Heart right ventricle (tissue), 16 donors: ENCODE measurements around the gene PRR22. TPM values are rescaled to one million over a fixed set of nuclear protein-coding genes. Genes with fewer than 3 reads are reported as not detected.

ENCODE experiments used
- ATAC-seq, 8 donors: fragments of 200-7000 bp; cut with Tn5 transposase; one replicate each; pipeline ENCODE4 v1.9.1; 2020; ENCODE audit warnings: mild to moderate bottlenecking in 8 of 8, moderate library complexity in 8 of 8, moderate number of reproducible peaks in 1 of 8
- DNase-seq, 2 donors: peaks; one replicate each; pipeline ENCODE4 v3.0.0-alpha.2; 2020
- H3K27ac ChIP-seq, 10 donors: fragments of 200-600 bp; sonication (generic) in 2 of 10; one replicate each; pipeline versions ENCODE4 v1.5.0 to v1.8.0; 2020 to 2022; ENCODE audit warnings: mild to moderate bottlenecking in 3 of 10
- H3K27me3 ChIP-seq, 7 donors: fragments of 200-600 bp; one replicate each; pipeline ENCODE4 v1.8.0; 2021 to 2022; ENCODE audit warnings: mild to moderate bottlenecking in 2 of 7
- H3K36me3 ChIP-seq, 9 donors: fragments of 200-600 bp; sonication (generic) in 1 of 9; one replicate each; pipeline versions ENCODE4 v1.5.0 to v1.8.0; 2020 to 2022; ENCODE audit warnings: mild to moderate bottlenecking in 2 of 9
- H3K4me1 ChIP-seq, 9 donors: fragments of 200-600 bp; sonication (generic) in 1 of 9; one replicate each; pipeline versions ENCODE4 v1.5.0 to v1.8.0; 2020 to 2022; ENCODE audit warnings: mild to moderate bottlenecking in 4 of 9
- H3K4me3 ChIP-seq, 10 donors: fragments of 200-600 bp; sonication (generic) in 2 of 10; one replicate each; pipeline versions ENCODE4 v1.5.0 to v1.8.0; 2020 to 2022; ENCODE audit warnings: mild to moderate bottlenecking in 7 of 10, moderate library complexity in 2 of 10
- H3K9me3 ChIP-seq, 11 donors: fragments of 200-600 bp in 10 of 11; sonication (generic) in 2 of 11; one replicate each; pipeline versions ENCODE4 v1.5.0 to v1.8.0; 2013 to 2022; ENCODE audit warnings: mild to moderate bottlenecking in 2 of 11, control low read depth in 1 of 11, moderate library complexity in 1 of 11
- WGBS, 2 donors: extraction: QIAGEN DNeasy Blood & Tissue Kit; methylation state at CpG; one replicate each; pipeline ENCODE4 v1.1.7; 2013; ENCODE audit warnings: inconsistent platforms in 1 of 2; 5-methylcytosine and 5-hydroxymethylcytosine counted together
- intact Hi-C, 10 donors: fragments of 100-400 bp; cut with DNase I; formaldehyde crosslinking; loops; one replicate each; pipeline versions ENCODE4 v1.11.1 to v1.14.2; 2022
- polyA plus RNA-seq, 2 donors: library from polyadenylated mRNA; stranded (reverse); fragments of 200-250 nt; gene quantifications; one replicate each; pipeline ENCODE4 v1.2.3, GENCODE V29; 2013
- total RNA-seq, 10 donors: library from RNA; stranded (reverse); fragmentation: NEBNext Ultra II Directional in 3 of 10; extraction: Animal tissue kit (Norgen Biotek cat#: 25700) in 3 of 10; gene quantifications; one replicate each; pipeline versions ENCODE4 v1.2.1 to v1.2.4, GENCODE V29; 2021 to 2023
- TF ChIP-seq, protein P1 (sequence below), 9 donors: fragments of 200-600 bp; sonication (generic) in 2 of 9; IDR thresholded peaks; one replicate each; pipeline versions ENCODE4 v1.5.0 to v1.8.0; 2021 to 2022; ENCODE audit warnings: antibody characterized with exemption in 9 of 9, mild to moderate bottlenecking in 5 of 9, moderate library complexity in 1 of 9
- donor health status: Arrhythmogenic right ventricular cardiomyopathy.
- donor health status: ischemic (EF 13 %, LVEDD 7.1; RV severe dilation, severe dysfunction).
- donor health status: healthy with polysubstance abuse.
- donor health status: DM: no; HTN: yes; CAD: no.
- donor health status: DM: no; HTN: no; CAD: no.
- donor health status: ischemic (EF 25% LVEDD 6.9; RV normal size, moderate dysfunction).
- donor health status: ischemic (EF 25% LVEDD 5.7; RV mildly dilated, moderate dysfunction).
- donor health status: healthy.
- donor health status: DM: yes; HTN: yes; CAD: no.
- donor health status: Ischemic cardiomyopathy.
- donor health status: ischemic (EF 35%, LVEDD 5.7; RV mildly dilated, moderate dysfunction).
- donor health status: nonischemic (EF 11% LVEDD 7.7; RV severe dilation, severe dysfunction).
- donor health status: DM: yes; HTN: yes; CAD: no.
- donor health status: PGD.
- donor health status: ischemic (EF 29% LVEDD 5.4; RV normal size, mild dysfunction).
- donor health status: nonischemic (EF 23%, LVEDD 6.1; RV moderate dilation, normal function).

PRR22 gene
- total and polyA plus RNA-seq, 12 donors: 0.59 to 3.3 (median 1.3) TPM

DNA sequence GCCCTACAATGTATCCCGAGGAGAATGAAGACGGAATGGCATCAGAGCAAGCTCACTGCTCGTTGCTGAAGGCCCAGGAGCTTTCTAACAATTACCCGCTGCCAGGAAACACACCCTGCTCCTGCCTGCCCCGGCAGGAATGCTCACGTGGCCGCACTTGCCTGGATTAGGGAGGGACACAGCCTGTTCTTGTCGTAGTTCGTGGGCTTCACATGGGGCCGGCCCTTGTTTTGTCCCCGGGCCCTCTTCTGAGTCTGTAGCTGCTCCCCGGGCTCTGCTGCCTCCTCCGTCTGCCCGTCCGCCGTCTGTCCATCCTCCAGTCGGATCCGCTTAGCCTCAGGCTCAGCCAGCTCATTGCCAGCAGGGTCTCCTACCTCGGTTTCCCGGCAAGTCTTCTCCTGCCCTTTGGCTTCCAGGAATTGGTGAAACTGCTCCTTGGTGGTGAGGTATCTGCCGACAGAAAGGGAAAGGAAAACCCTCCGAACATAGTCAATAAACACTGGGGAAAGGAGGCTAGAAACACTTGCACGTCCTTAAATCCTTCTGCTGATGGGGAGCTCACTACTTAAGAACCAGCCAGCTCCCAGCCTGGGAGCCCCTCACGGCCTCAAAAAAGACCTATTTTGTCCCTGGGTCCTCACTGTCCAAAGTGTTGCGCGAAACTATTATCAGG is 5.5 kb upstream of the PRR22 start:
- H3K4me1 ChIP-seq: peaks cover 2 to 9% (median 6%) of the 10 kb centered on the region in 9 donors
- 76 to 80% methylated on average over 26 of the region's 26 CpGs for WGBS, 2 donors
- ATAC-seq (no peak), DNase-seq (no peak)
- H3K27me3 ChIP-seq: no peaks in the 10 kb centered on the region
- peaks cover 13 to 51% (median 48%) of the 10 kb centered on the region in 9 donors for H3K36me3 ChIP-seq
- H3K27ac ChIP-seq: peak overlapping the region in 9 of 10 donors; percentile 91 to 100 (median 97)
- H3K4me3 ChIP-seq: peak overlapping the region in 9 of 10 donors; percentile 65 to 92 (median 84)
- intact Hi-C loops: loop anchor here in 3 of 10 donors (1.0 to 5.0 kb wide), 4 partner anchors 69 to 188 kb away; partner anchors contain the start of genes SAFB (in 2 of the 3), SAFB2 (in 2 of the 3), CATSPERD (in 1 of the 3) and LONP1 (in 1 of the 3)
- H3K9me3 ChIP-seq: no peaks in the 10 kb centered on the region
- TF ChIP-seq, protein P1, sequence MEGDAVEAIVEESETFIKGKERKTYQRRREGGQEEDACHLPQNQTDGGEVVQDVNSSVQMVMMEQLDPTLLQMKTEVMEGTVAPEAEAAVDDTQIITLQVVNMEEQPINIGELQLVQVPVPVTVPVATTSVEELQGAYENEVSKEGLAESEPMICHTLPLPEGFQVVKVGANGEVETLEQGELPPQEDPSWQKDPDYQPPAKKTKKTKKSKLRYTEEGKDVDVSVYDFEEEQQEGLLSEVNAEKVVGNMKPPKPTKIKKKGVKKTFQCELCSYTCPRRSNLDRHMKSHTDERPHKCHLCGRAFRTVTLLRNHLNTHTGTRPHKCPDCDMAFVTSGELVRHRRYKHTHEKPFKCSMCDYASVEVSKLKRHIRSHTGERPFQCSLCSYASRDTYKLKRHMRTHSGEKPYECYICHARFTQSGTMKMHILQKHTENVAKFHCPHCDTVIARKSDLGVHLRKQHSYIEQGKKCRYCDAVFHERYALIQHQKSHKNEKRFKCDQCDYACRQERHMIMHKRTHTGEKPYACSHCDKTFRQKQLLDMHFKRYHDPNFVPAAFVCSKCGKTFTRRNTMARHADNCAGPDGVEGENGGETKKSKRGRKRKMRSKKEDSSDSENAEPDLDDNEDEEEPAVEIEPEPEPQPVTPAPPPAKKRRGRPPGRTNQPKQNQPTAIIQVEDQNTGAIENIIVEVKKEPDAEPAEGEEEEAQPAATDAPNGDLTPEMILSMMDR (IDR thresholded peaks at IDR 0.05): no peak

DNA sequence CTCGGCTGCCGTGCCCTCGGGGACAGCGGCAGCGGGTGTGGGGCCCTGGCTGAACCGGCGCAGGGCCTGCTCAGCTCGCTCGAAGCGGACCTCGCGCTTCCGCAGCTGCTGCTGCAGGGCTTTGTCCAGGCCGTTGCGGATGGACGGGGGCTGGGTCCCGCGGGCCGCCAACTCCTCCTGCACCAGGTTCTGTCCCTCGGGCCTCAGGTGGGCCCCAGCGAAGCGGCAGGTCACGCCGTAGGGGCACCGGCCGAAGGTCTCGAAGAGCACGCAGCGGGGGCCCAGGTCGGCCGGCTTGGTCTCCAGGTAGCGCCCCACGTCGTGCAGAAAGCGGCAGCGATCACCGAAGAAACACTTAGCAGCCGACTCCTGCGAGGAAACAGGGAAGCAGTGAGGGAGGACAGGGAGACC is 4.8 kb upstream of the PRR22 start:
- DNase-seq (no peak), ATAC-seq (no peak)
- WGBS, 2 donors: 98% methylated on average over 39 of the region's 39 CpGs
- TF ChIP-seq, protein P1 (IDR thresholded peaks at IDR 0.05): no peak
- Histone ChIP-seq H3K27ac (no peak overlapping the region), H3K27me3 (no peaks in the 10 kb centered on the region), H3K4me3 (no peak overlapping the region), H3K4me1 (peaks cover 2 to 9% (median 6%) of the 10 kb centered on the region in 9 donors), H3K36me3 (peaks cover 13 to 58% (median 51%) of the 10 kb centered on the region in 9 donors), H3K9me3 (no peaks in the 10 kb centered on the region)
- intact Hi-C loops: no loop called here

DNA sequence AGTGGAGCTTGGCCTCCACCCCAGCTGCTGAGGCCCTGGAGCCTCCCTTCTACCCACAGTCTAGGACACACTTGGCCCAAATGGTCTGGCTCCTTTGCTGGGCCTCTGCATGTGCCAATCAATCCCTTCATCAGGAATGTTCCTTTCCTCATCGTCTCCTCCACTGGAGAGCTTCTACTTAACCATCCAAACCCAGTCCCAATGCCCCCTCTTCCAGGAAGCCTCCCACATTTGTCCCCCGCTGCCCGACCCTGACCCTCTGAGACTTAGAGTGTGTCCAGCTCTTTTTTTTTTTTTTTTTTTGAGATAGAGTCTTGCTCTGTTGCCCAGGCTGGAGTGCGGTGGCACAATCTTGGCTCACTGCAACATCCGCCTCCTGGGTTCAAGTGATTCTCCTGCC is 3.9 kb upstream of the PRR22 start:
- H3K4me1 ChIP-seq: peaks cover 2 to 9% (median 6%) of the 10 kb centered on the region in 9 donors
- WGBS, 2 donors: 91 to 95% methylated on average over 5 of the region's 5 CpGs
- no peak overlapping the region for H3K4me3 ChIP-seq
- TF ChIP-seq, protein P1 (IDR thresholded peaks at IDR 0.05): no peak
- H3K36me3 ChIP-seq: peaks cover 13 to 67% (median 51%) of the 10 kb centered on the region in 9 donors
- ATAC-seq (no peak), DNase-seq (no peak)
- no peak overlapping the region for H3K27ac ChIP-seq
- no peaks in the 10 kb centered on the region for H3K9me3 ChIP-seq
- intact Hi-C loops: no loop called here
- no peaks in the 10 kb centered on the region for H3K27me3 ChIP-seq

DNA sequence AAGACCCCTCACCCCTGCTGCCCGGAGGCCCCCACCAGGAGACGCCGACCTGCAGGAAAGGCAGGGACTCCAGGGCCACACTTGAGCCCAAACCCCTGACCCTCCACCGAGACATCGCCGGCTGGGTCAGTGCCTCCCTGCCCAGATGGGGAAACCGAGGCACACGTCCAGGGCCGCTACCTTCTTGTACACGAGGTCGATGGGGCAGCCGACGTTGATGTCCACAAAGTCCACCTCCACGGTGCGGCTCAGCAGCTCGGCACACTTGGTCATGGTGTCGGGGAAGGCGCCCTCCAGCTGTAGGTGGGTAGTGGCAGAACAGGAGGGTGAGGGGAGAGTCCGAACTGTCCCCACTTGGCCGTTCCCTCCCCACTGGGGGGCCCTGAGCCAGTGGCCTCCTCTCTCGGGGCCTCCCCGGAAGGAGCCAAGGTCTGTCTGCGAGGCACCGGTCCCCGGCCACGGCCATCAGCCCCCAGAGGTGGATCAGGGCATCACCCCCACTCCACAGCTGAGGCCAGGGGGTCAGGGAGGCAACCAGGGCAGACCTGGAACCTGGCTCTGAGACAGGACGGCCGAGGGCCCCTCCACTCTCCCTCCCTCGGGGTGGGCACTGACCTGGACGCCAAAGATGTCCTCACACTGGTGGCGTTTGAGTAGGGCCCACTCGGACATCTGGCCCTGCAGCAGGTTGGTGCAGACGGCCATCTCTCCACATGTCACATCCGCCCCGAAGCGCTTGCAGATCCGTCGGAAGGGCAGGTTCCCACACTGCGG is 3.0 kb upstream of the PRR22 start:
- no peak for ATAC-seq
- TF ChIP-seq, protein P1 (IDR thresholded peaks at IDR 0.05): no peak
- no peak for DNase-seq
- H3K4me1 ChIP-seq: peaks cover 2 to 9% (median 6%) of the 10 kb centered on the region in 9 donors
- 90 to 92% methylated on average over 34 to 39 of the region's 39 CpGs for WGBS, 2 donors
- H3K27ac ChIP-seq: no peak overlapping the region
- no peak overlapping the region for H3K4me3 ChIP-seq
- peaks cover 13 to 74% (median 51%) of the 10 kb centered on the region in 9 donors for H3K36me3 ChIP-seq
- H3K27me3 ChIP-seq: no peaks in the 10 kb centered on the region
- H3K9me3 ChIP-seq: no peaks in the 10 kb centered on the region
- intact Hi-C loops: no loop called here
